ENCODE results near the gene PGM2L1.

GRCh38 chr11:74438681-74439080 is 40.4 kb upstream of the PGM2L1 start:
- TF ChIP-seq, protein P1, sequence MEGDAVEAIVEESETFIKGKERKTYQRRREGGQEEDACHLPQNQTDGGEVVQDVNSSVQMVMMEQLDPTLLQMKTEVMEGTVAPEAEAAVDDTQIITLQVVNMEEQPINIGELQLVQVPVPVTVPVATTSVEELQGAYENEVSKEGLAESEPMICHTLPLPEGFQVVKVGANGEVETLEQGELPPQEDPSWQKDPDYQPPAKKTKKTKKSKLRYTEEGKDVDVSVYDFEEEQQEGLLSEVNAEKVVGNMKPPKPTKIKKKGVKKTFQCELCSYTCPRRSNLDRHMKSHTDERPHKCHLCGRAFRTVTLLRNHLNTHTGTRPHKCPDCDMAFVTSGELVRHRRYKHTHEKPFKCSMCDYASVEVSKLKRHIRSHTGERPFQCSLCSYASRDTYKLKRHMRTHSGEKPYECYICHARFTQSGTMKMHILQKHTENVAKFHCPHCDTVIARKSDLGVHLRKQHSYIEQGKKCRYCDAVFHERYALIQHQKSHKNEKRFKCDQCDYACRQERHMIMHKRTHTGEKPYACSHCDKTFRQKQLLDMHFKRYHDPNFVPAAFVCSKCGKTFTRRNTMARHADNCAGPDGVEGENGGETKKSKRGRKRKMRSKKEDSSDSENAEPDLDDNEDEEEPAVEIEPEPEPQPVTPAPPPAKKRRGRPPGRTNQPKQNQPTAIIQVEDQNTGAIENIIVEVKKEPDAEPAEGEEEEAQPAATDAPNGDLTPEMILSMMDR (conservative IDR thresholded peaks at IDR 0.05; ENCODE audit: low read depth in 2 of 2), result no peak
- TF ChIP-seq, protein P2, sequence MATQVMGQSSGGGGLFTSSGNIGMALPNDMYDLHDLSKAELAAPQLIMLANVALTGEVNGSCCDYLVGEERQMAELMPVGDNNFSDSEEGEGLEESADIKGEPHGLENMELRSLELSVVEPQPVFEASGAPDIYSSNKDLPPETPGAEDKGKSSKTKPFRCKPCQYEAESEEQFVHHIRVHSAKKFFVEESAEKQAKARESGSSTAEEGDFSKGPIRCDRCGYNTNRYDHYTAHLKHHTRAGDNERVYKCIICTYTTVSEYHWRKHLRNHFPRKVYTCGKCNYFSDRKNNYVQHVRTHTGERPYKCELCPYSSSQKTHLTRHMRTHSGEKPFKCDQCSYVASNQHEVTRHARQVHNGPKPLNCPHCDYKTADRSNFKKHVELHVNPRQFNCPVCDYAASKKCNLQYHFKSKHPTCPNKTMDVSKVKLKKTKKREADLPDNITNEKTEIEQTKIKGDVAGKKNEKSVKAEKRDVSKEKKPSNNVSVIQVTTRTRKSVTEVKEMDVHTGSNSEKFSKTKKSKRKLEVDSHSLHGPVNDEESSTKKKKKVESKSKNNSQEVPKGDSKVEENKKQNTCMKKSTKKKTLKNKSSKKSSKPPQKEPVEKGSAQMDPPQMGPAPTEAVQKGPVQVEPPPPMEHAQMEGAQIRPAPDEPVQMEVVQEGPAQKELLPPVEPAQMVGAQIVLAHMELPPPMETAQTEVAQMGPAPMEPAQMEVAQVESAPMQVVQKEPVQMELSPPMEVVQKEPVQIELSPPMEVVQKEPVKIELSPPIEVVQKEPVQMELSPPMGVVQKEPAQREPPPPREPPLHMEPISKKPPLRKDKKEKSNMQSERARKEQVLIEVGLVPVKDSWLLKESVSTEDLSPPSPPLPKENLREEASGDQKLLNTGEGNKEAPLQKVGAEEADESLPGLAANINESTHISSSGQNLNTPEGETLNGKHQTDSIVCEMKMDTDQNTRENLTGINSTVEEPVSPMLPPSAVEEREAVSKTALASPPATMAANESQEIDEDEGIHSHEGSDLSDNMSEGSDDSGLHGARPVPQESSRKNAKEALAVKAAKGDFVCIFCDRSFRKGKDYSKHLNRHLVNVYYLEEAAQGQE (IDR thresholded peaks at IDR 0.05; ENCODE audit: unreplicated experiment), result no peak
- TF ChIP-seq POLR2AphosphoS5 (IDR thresholded peaks at IDR 0.05; ENCODE audit: low read depth) (no peak), EZH2 (IDR thresholded peaks at IDR 0.05; ENCODE audit: low read depth, unreplicated experiment) (no peak), ZNF331 (CRISPR knock-in tag; IDR thresholded peaks at IDR 0.05; ENCODE audit: low read depth) (no peak), ETS1 (IDR thresholded peaks at IDR 0.05) (no peak), EZH2phosphoT487 (IDR thresholded peaks at IDR 0.05; ENCODE audit: unreplicated experiment) (no peak), NANOG (IDR thresholded peaks at IDR 0.05; ENCODE audit: borderline replicate concordance) (no peak), JUNB (IDR thresholded peaks at IDR 0.05; ENCODE audit: unreplicated experiment) (no peak), CREB1 (CRISPR knock-in tag; IDR thresholded peaks at IDR 0.05; ENCODE audit: low read depth) (no peak), STAT1 (IDR thresholded peaks at IDR 0.05; ENCODE audit: unreplicated experiment) (no peak)
